LNCaP clone FGC (cell line): ENCODE measurements around the gene C11orf86.
A peak's percentile ranks its signal among the peaks of the same experiment; 100 is the strongest.

Experiments
- DNase-seq: peaks from one replicate; pipeline ENCODE4 v3.0.0-alpha.2; 2011; ENCODE audit warnings: low read depth
- H3K4me3 ChIP-seq: 2 replicates; pipeline ENCODE4 v1.5.1; 2011; ENCODE audit warnings: mild to moderate bottlenecking, low read depth, low read length, control low read depth
- CTCF ChIP-seq: IDR thresholded peaks from 2 replicates; pipeline ENCODE4 v1.5.1; 2012; ENCODE audit warnings: mild to moderate bottlenecking; ENCODE audit not compliant: control insufficient read depth, insufficient read depth; ENCODE audit errors: extremely low read depth

Gene C11orf86

GRCh38 chr11:66937193-66937733 lies 37.8 kb upstream of the C11orf86 start:
- DNase-seq, result no peak
- no peak for TF ChIP-seq CTCF
- H3K4me3 ChIP-seq, result no peak overlapping the region

- no peak for TF ChIP-seq CTCF
- no peak for DNase-seq
- H3K4me3 ChIP-seq, result no peak overlapping the region
Observed at GRCh38 chr11:66938582-66939135, 36.4 kb upstream of the C11orf86 start.

DNA sequence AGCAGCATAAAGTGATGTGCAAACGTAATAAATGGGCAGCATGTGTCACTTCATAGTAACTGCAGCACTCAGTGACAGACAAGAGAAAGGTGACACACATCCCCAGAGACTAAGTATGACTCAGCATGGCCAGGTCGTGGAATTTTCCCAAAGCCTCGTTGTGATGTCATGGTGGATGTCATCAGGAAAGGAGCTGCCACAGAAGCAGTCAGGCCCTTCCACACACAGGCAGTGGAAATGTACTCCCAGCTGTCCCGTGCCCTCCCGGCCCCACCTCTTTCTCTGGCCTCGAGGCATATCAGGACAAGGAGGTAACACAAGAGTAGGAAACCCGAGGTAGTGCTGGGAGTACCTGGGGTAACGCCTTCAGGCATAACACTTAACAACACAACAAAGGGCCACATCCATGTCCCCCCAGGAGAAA lies 25.0 kb upstream of the C11orf86 start:
- TF ChIP-seq CTCF, result no peak
- peak; percentile 78 for DNase-seq
- no peak overlapping the region for H3K4me3 ChIP-seq

- no peak for DNase-seq
- TF ChIP-seq CTCF, result no peak
- no peak overlapping the region for H3K4me3 ChIP-seq
Observed at GRCh38 chr11:66951135-66951534, 24.0 kb upstream of the C11orf86 start.

DNA sequence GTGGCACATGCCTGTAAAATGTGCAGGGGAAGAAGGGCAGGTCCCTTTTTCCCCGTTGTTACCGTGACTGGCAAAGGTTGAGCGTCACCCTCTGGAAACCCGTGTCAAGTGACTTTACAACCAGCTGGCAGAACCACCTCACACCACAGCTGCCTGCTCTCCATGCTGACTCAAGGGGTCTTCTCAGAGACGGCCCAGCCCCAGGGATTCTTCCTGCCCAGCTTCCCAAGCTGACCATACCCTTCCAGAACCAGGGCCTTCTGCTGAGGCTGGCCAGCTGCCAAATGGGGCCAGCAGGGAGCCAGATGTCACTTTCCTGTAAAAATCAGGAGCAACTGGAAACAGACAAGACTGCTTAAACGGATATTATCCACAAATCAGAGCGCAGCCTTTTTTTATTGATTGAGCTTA lies 23.2 kb upstream of the C11orf86 start:
- DNase-seq, result no peak
- H3K4me3 ChIP-seq, result no peak overlapping the region
- TF ChIP-seq CTCF, result no peak

DNA sequence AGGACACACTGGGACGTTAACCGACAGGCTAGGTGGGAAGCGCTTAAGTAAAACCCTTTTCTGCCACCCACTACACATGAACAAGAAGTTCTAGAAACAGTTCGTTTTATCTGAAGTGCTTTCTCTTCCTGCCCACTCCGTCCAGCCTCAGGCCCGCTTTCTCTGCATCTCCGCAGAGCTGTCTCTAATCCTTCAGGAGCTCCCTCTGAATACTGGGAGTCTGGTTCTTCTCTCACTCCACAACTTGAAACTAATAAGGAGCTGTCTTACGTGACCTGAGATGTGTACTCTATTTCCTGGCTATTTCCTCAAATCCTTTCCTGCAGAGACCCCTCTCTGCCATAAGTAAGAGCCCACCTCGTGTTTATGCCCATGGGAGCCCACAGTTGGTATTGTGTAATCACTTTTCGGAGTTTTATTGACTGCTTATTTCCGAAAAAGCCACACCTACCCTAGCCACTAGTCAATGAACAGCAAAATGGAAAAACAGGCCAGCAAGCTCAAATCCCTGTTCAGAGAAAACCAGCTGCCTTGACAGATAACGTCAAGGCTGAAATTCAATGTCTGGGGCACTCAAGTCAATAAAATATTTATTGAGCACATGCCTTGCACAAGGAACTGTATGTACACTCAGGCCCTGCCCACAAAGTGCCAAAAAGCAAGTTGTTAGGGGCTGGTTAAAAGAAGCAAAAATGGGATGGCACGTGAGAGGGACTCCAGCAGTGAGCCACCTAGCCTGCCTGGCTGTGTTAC lies 21.8 kb upstream of the C11orf86 start:
- DNase-seq, result peak; percentile 78
- TF ChIP-seq CTCF, result no peak
- no peak overlapping the region for H3K4me3 ChIP-seq
